Neuron (in vitro differentiated cells): ENCODE data around the gene TNIK.

Experiments
- H2AFZ ChIP-seq: one replicate; pipeline ENCODE4 v1.6.1; 2013; ENCODE audit warnings: low read depth, mild to moderate bottlenecking, inconsistent platforms, low read length, moderate library complexity
- H3K27me3 ChIP-seq: one replicate; pipeline ENCODE4 v1.6.1; 2013; ENCODE audit warnings: low read length; ENCODE audit not compliant: insufficient read depth
- H3K36me3 ChIP-seq: one replicate; pipeline ENCODE4 v1.6.1; 2013; ENCODE audit warnings: low read length; ENCODE audit not compliant: insufficient read depth
- H3K4me1 ChIP-seq: one replicate; pipeline ENCODE4 v1.6.1; 2013; ENCODE audit warnings: low read length; ENCODE audit not compliant: insufficient read depth
- H3K4me3 ChIP-seq: 2 replicates; pipeline ENCODE4 v1.5.1; 2013; ENCODE audit warnings: mild to moderate bottlenecking, low read length, moderate library complexity
- H3K9me3 ChIP-seq: one replicate; pipeline ENCODE4 v1.6.1; 2013; ENCODE audit warnings: low read length

TNIK gene

DNA sequence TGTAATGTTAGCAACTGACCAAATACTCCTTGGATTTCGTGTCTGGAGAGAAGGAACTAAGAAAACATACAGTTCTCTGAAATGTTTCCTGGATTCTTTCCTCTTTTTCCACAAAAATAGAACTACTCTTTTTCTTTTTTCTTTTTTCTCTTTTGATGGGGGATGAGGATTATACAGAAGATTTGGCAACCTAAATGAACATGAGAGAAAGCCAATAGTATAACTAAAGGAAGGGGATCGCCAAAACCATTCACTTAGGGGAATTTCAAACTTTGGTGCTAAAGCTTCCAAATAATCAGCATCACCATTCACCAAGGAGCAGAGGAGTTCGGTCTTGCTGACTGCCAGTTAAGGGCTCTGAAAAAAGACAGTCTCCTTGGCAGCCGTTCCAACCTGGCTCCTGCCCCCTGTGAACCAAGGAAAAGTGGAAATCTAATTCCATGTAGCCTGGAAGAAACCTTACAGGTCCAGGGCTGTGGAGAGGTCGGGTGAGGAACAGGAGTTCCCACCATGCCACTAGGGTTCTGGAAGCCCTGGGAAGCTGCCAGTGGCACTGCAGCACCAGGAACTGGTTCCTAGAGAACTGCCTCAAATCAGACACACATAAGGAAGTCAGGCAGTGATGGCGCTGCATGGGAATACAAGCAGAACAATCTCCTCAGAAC, 176.9 kb downstream of the TNIK start:
- no peaks in the 10 kb centered on the region for H3K9me3 ChIP-seq
- H3K4me1 ChIP-seq: peaks cover 3% of the 10 kb centered on the region
- H3K36me3 ChIP-seq: no peaks in the 10 kb centered on the region
- H3K27me3 ChIP-seq: no peaks in the 10 kb centered on the region
- H3K4me3 ChIP-seq: no peak overlapping the region
- H2AFZ ChIP-seq: no peak overlapping the region

- H2AFZ ChIP-seq: no peak overlapping the region
- H3K9me3 ChIP-seq: no peaks in the 10 kb centered on the region
- no peaks in the 10 kb centered on the region for H3K27me3 ChIP-seq
- no peak overlapping the region for H3K4me3 ChIP-seq
- H3K36me3 ChIP-seq: no peaks in the 10 kb centered on the region
- peaks cover 3% of the 10 kb centered on the region for H3K4me1 ChIP-seq
Measured at GRCh38 chr3:171282041-171282440, 178.2 kb downstream of the TNIK start.

- H3K36me3 ChIP-seq: no peaks in the 10 kb centered on the region
- no peak overlapping the region for H3K4me3 ChIP-seq
- H3K27me3 ChIP-seq: no peaks in the 10 kb centered on the region
Measured at GRCh38 chr3:171281256-171281992, 178.8 kb downstream of the TNIK start.

DNA sequence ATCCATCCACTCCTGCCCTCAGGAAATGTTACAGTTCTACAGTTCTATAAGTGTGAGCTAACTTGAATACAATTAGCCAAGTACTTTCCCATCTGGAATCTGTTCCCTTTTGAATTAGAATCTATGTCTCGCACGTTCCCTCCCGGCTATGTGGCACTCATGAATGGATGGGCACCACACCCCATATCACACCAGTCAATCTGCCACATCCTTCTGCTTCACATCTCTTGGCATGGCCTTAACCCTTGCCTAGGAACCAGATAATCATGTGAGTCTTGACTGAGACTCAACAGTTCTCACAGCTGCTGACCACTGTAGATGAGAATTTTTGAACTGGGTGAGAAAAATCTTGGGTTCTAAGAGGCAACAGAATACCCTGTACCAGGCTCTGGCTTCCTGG, 180.2 kb downstream of the TNIK start:
- no peak overlapping the region for H3K4me3 ChIP-seq
- no peaks in the 10 kb centered on the region for H3K27me3 ChIP-seq
- no peaks in the 10 kb centered on the region for H3K9me3 ChIP-seq
- no peaks in the 10 kb centered on the region for H3K36me3 ChIP-seq
- H2AFZ ChIP-seq: no peak overlapping the region
- peaks cover 3% of the 10 kb centered on the region for H3K4me1 ChIP-seq

More at GRCh38 chr3:171281256-171281992, 178.8 kb downstream of the TNIK start:
- no peak overlapping the region for H2AFZ ChIP-seq
- peaks cover 3% of the 10 kb centered on the region for H3K4me1 ChIP-seq
- H3K9me3 ChIP-seq: no peaks in the 10 kb centered on the region

GRCh38 chr3:171278299-171278590, 182.0 kb downstream of the TNIK start:
- Histone ChIP-seq H3K27me3 (no peaks in the 10 kb centered on the region), H3K4me1 (no peaks in the 10 kb centered on the region), H2AFZ (no peak overlapping the region), H3K9me3 (peaks cover under 1% of the 10 kb centered on the region), H3K4me3 (no peak overlapping the region), H3K36me3 (no peaks in the 10 kb centered on the region)

DNA sequence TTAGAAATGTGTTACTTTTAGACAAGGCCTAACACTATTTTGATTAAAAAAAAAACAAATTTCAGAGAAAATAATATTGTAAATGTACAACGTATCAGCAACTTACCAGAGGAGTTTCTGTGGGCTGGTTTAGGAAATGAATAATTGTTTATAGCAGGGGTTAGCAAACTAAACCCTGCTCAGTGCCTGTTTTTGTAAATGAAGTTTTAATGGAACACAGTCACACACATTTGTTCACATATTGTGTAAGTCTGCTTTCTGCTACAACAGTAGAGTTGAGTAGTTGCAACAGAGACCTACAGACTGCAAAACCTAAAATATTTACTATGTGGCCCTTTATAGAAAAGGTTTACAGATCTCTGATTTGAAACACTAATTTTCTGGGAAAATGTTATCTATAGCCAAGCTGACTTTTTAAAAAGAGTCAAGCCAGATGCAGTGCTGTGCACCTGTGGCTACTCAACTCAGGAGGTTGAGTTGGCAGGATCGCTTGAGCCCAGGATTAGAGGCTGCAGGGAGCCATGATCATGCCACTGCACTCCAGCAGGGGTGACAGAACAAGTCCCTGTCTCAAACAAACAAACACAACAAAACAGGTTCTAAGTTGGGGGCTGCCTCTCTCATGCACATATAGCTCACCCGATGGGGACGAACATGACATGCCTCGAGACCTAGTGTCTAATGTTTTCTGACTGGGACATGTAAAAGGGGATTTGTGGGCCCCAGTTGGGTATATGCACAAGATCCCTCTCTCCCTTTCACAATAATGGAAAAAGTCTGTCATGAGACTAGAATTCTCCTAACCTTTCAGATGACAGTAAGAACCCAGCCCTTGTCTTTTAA, 182.5 kb downstream of the TNIK start:
- Histone ChIP-seq H3K36me3 (no peaks in the 10 kb centered on the region), H3K9me3 (peaks cover 7% of the 10 kb centered on the region), H3K27me3 (no peaks in the 10 kb centered on the region), H3K4me3 (no peak overlapping the region), H3K4me1 (no peaks in the 10 kb centered on the region), H2AFZ (no peak overlapping the region)

- no peaks in the 10 kb centered on the region for H3K4me1 ChIP-seq
- no peak overlapping the region for H2AFZ ChIP-seq
- no peaks in the 10 kb centered on the region for H3K36me3 ChIP-seq
- H3K9me3 ChIP-seq: peaks cover 7% of the 10 kb centered on the region
- H3K4me3 ChIP-seq: no peak overlapping the region
- H3K27me3 ChIP-seq: no peaks in the 10 kb centered on the region
Measured at GRCh38 chr3:171276923-171277322, 183.3 kb downstream of the TNIK start.

- Histone ChIP-seq H3K36me3 (no peaks in the 10 kb centered on the region), H3K9me3 (peaks cover 7% of the 10 kb centered on the region), H3K27me3 (no peaks in the 10 kb centered on the region), H3K4me3 (no peak overlapping the region), H3K4me1 (no peaks in the 10 kb centered on the region), H2AFZ (no peak overlapping the region)
Measured at GRCh38 chr3:171274222-171274621, 186.0 kb downstream of the TNIK start.

DNA sequence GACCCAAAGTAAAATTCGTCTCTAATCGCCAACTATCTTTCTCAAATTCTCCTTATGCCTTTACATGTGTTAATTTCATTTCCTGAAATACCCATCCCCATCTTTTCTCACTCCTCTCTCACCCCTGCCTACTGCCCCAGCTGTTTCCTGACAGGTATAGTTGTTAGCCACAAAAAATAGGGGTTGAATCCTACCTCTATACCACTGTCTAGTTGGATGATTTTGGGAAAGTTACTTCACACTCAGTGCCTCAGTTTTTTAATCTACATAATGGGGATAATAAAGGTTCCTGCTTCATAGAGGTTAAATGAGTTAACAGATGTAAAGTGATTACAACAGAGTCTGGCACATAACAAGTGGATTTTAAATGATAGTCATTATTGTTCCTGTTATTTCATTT, 189.7 kb downstream of the TNIK start:
- no peak overlapping the region for H3K4me3 ChIP-seq
- H3K27me3 ChIP-seq: no peaks in the 10 kb centered on the region
- H2AFZ ChIP-seq: no peak overlapping the region
- no peaks in the 10 kb centered on the region for H3K36me3 ChIP-seq
- H3K9me3 ChIP-seq: peaks cover 7% of the 10 kb centered on the region
- peaks cover 9% of the 10 kb centered on the region for H3K4me1 ChIP-seq

DNA sequence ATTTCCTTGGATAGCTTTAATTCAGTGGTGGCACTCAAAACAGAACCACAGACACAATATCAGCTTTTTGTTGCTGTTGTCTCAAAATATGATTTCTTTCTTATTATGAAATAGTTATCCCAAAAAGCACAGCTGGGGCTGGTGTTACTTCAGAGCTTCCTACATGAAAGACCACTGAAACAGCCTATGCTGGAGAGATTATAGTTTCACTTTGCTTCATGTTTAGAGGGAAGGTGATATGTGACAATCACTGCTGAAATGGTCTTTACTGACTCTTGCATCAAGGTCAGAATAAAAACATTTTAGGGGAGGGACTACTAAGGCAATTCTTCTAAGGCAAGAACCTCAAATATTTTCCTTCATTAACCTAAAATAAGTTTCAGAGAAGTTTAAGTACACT, 190.7 kb downstream of the TNIK start:
- no peak overlapping the region for H2AFZ ChIP-seq
- no peaks in the 10 kb centered on the region for H3K36me3 ChIP-seq
- peaks cover 9% of the 10 kb centered on the region for H3K4me1 ChIP-seq
- H3K4me3 ChIP-seq: no peak overlapping the region
- H3K27me3 ChIP-seq: no peaks in the 10 kb centered on the region
- H3K9me3 ChIP-seq: peaks cover 7% of the 10 kb centered on the region

DNA sequence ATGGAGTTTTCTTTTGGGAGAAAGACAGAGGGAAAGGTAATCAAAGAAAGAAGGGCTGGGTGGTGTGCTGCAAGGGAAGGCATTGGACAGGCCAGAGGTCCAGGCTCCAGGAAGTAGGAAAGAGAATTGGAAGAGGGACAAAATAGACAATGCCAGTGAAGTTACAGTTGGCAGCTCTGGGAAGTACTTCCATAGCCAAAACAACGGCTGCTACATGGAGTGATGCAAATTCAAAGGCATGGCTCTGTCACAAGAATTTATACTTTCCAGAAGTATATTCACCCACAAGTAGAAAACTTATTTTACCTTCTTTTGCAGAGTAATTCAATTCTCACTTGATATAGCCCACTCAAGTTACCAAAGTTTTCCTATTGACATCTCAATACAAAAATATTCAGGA, 191.5 kb downstream of the TNIK start:
- H3K4me1 ChIP-seq: peaks cover 9% of the 10 kb centered on the region
- H3K27me3 ChIP-seq: no peaks in the 10 kb centered on the region
- no peak overlapping the region for H2AFZ ChIP-seq
- H3K4me3 ChIP-seq: no peak overlapping the region
- H3K36me3 ChIP-seq: no peaks in the 10 kb centered on the region
- H3K9me3 ChIP-seq: peaks cover 7% of the 10 kb centered on the region

- H2AFZ ChIP-seq: no peak overlapping the region
- no peaks in the 10 kb centered on the region for H3K36me3 ChIP-seq
- no peaks in the 10 kb centered on the region for H3K9me3 ChIP-seq
- no peak overlapping the region for H3K4me3 ChIP-seq
- no peaks in the 10 kb centered on the region for H3K27me3 ChIP-seq
- peaks cover 12% of the 10 kb centered on the region for H3K4me1 ChIP-seq
Measured at GRCh38 chr3:171267104-171267503, 193.1 kb downstream of the TNIK start.

DNA sequence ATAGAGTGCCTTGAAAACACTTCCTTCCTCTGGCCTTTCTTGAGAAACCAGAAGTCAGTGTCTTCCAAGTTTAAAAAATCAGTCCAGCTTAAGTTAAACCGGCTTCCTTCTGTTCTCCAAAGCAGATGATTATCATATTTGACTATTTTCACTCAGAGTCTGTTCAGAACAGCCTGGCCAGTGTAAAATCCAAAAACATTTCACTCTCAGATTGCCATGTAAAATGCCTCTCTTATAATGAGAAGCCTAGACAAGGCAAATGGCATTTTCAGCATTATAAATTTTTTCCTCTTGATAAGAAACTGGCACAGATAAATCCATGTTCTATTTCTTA, 193.5 kb downstream of the TNIK start:
- Histone ChIP-seq H3K36me3 (no peaks in the 10 kb centered on the region), H2AFZ (no peak overlapping the region), H3K4me3 (no peak overlapping the region), H3K27me3 (no peaks in the 10 kb centered on the region), H3K9me3 (no peaks in the 10 kb centered on the region), H3K4me1 (peaks cover 12% of the 10 kb centered on the region)
